Activated CD4-positive, alpha-beta T cell treated with anti-CD3 and anti-CD28 coated beads for 48 hours (primary cell): ENCODE results near the gene C21orf58.
A peak's percentile ranks its signal among the peaks of the same experiment; 100 is the strongest.

Experiments
- DNase-seq: peaks from one replicate; pipeline ENCODE4 v3.0.0-alpha.2; 2020

C21orf58 gene

DNA sequence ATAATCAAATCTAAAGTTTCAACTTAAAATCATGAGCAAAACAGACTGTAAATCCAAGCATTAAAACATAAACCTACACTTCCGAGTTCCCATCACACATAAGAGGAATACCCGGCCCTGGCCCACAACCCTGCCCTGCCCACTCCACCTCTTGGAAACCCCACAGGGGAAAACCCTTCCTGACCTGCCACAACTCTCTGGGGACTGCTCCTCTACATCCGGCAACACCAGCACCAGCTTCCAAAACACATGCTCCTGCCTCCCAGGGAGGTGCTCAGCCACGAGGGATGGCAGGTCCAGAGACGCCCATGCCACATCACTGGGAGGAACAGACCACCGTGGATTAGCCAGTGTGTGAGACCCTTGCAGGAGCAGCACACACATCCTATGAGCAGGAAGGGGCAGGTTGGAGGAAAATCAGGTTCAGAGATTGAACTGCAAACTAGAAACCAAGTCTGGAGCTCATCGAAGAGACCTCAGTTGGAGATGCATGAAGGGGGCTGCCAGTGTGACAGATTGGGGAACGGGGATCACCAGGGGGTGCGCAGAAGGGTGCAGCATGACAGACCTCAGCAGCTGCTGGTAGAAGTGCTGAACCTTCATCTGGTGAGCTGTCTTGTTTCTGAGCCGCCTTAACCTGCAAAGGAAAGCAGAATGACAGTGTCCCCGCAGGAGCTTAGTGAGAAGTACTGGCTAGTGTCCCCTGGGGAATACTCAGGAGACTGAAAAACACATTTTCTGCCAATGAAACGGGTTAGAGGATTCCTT, 69.3 kb downstream of the C21orf58 start:
- no peak for DNase-seq

DNA sequence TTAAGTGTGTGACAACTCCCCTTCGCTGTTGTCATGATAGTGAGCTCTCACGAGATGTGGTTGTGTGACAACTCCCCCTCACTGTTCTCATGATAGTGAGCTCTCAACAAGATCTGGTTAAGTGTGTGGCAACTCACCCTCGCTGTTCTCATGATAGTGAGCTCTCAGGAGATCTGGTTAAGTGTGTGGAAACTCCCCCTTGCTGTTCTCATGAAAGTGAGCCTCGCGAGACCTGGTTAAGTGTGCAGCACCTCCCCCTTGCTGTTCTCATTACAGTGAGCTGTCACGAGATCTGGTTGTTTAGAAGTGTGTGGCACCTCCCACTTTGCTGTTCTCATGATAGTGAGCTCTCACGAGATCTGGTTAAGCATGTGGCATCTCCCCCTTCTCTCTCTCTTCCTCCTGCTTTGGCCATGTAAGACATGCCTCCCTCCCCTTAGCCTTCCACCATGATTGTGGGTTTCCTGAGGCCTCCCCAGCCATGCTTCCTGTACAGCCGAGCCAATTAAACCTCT, 70.0 kb downstream of the C21orf58 start:
- DNase-seq = peak; percentile 67

DNA sequence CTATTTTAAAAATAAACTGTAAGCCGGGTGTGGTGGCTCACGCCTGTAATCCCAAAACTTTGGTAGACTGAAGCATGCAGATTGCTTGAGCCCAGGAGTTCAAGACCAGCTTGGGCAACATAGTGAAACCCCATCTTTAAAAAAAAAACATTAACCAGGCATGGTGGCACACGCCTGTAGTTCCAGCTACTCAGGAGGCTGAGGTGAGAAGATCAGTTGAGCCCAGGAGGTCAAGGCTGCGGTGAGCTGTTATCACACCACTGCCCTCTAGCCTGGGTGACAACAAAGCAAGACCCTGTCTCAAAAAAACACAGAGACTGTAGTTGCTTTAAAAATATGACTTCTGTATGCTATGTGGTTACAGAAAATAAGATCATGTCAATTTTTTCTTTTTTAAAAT, 70.8 kb downstream of the C21orf58 start:
- no peak for DNase-seq
